HCT116 (cell line): Measurements from ENCODE around the gene C11orf58. TPM values are rescaled to one million over a fixed set of nuclear protein-coding genes. Genes with fewer than 3 reads are reported as not detected.

Source experiments
- ATAC-seq: fragments of 200-7000 bp; cut with Tn5 transposase; 2 replicates; pipeline ENCODE4 v1.9.1; 2020; ENCODE audit warnings: mild to moderate bottlenecking, moderate library complexity
- BruUV-seq: library from RNA; stranded (reverse); fragments of 400-500 nt; replicated peaks from 2 replicates; lab custom pipeline; 2021; lab: Mats Ljungman, UMichigan
- CTCF ChIA-PET: fragments of 300-600 bp; sonication (Branson Sonifier 250); formaldehyde crosslinking; loops from one replicate; lab custom pipeline; 2021; ENCODE audit warnings: antibody characterized with exemption; lab: Charles Lee
- POLR2A ChIA-PET: fragments of 300-600, 350-600 bp; sonication (Branson Sonifier 250); formaldehyde crosslinking; loops from one replicate; lab custom pipeline; 2021; ENCODE audit warnings: antibody characterized with exemption; lab: Charles Lee
- RAD21 ChIA-PET, 2 experiments: fragments of 300-600 bp; sonication (Branson Sonifier 250); formaldehyde crosslinking; loops; one replicate each; lab custom pipeline; 2023; ENCODE audit warnings: low total read pairs in 2 of 2; ENCODE audit not compliant: uncharacterized antibody in 2 of 2, unreplicated experiment in 2 of 2, low non-redundant PET in 1 of 2; lab: Charles Lee
- DNase-seq: peaks from one replicate; pipeline ENCODE4 v3.0.0-alpha.2; 2010; ENCODE audit warnings: low read depth, low spot score
- H2AFZ ChIP-seq: fragments of 200-600 bp; shearing (Covaris generic), sonication (generic); 2 replicates; pipeline ENCODE4 v1.6.1; 2017; ENCODE audit warnings: low read depth, mixed run types, mixed read lengths, antibody characterized with exemption, low read length; ENCODE audit not compliant: poor library complexity, severe bottlenecking
- H3K27ac ChIP-seq: 2 replicates; pipeline ENCODE4 v1.5.1; 2012; ENCODE audit warnings: low read depth, low read length
- H3K27me3 ChIP-seq: fragments of 200-600 bp; sonication (generic); 2 replicates; pipeline ENCODE4 v1.6.1; 2016; ENCODE audit warnings: mixed run types, low read length, mixed read lengths; ENCODE audit not compliant: insufficient read depth
- H3K36me3 ChIP-seq, 2 experiments: fragments of 200-500 bp in 1 of 2; fragments of 200-600 bp in 1 of 2; sonication (Bioruptor generic) in 1 of 2; sonication (generic) in 1 of 2; 2 replicates each; pipeline versions ENCODE4 v1.5.1 to v1.6.1; 2014 to 2016; ENCODE audit warnings: low read length in 2 of 2, inconsistent platforms in 1 of 2, mixed read lengths in 1 of 2, mixed run types in 1 of 2; ENCODE audit not compliant: insufficient read depth in 2 of 2, control insufficient read depth in 1 of 2
- H3K4me1 ChIP-seq, 2 experiments: fragments of 200-600 bp in 1 of 2; sonication (generic) in 1 of 2; 2 replicates each; pipeline versions ENCODE4 v1.5.1 to v1.6.1; 2012 to 2017; ENCODE audit warnings: low read length in 2 of 2, inconsistent platforms in 1 of 2, mild to moderate bottlenecking in 1 of 2, mixed read lengths in 1 of 2, mixed run types in 1 of 2, moderate library complexity in 1 of 2; ENCODE audit not compliant: insufficient read depth in 2 of 2, control insufficient read depth in 1 of 2
- H3K4me2 ChIP-seq: fragments of 200-600 bp; sonication (generic); 2 replicates; pipeline ENCODE4 v1.6.1; 2017; ENCODE audit warnings: mixed run types, low read length, mixed read lengths
- H3K4me3 ChIP-seq, 2 experiments: fragments of 200-600 bp in 1 of 2; sonication (generic) in 1 of 2; replicated peaks in 1 of 2; 2 replicates each; pipeline ENCODE4 v1.5.1; 2011 to 2016; ENCODE audit warnings: low read length in 2 of 2, control low read depth in 1 of 2, low read depth in 1 of 2, mild to moderate bottlenecking in 1 of 2, mixed read lengths in 1 of 2, mixed run types in 1 of 2
- H3K79me2 ChIP-seq: fragments of 200-600 bp; sonication (generic); 2 replicates; pipeline ENCODE4 v1.6.1; 2017; ENCODE audit warnings: mild to moderate bottlenecking, mixed run types, low read length, moderate library complexity, mixed read lengths; ENCODE audit not compliant: insufficient read depth
- H3K9ac ChIP-seq: fragments of 200-600 bp; sonication (generic); 2 replicates; pipeline ENCODE4 v1.6.1; 2016; ENCODE audit warnings: low read length, mixed read lengths
- H3K9me2 ChIP-seq: fragments of 200-600 bp; sonication (generic), shearing (Covaris generic); 2 replicates; pipeline ENCODE4 v1.6.1; 2017; ENCODE audit warnings: mixed run types, mild to moderate bottlenecking, moderate library complexity; ENCODE audit not compliant: insufficient read depth
- H3K9me3 ChIP-seq, 2 experiments: fragments of 200-500 bp in 1 of 2; fragments of 200-600 bp in 1 of 2; sonication (Bioruptor generic) in 1 of 2; sonication (generic) in 1 of 2; 2 replicates each; pipeline ENCODE4 v1.6.1; 2014 to 2017; ENCODE audit warnings: low read length in 2 of 2, mixed read lengths in 2 of 2, inconsistent platforms in 1 of 2, low read depth in 1 of 2, mild to moderate bottlenecking in 1 of 2, mixed run types in 1 of 2, moderate library complexity in 1 of 2; ENCODE audit not compliant: control insufficient read depth in 1 of 2, insufficient read depth in 1 of 2
- H4K20me1 ChIP-seq: fragments of 200-600 bp; sonication (generic), shearing (Covaris generic); 2 replicates; pipeline ENCODE4 v1.6.1; 2017; ENCODE audit warnings: mixed run types, mild to moderate bottlenecking, moderate library complexity; ENCODE audit not compliant: insufficient read depth
- ELF1 ChIP-seq: IDR thresholded peaks from 2 replicates; pipeline ENCODE4 v1.6.1; 2012; ENCODE audit warnings: low read depth, borderline replicate concordance
- POLR2A ChIP-seq: IDR thresholded peaks from 2 replicates; pipeline ENCODE4 v1.7.0; 2011; ENCODE audit warnings: borderline replicate concordance; ENCODE audit not compliant: insufficient read depth, insufficient read length; ENCODE audit errors: extremely low read depth
- POLR2AphosphoS5 ChIP-seq: IDR thresholded peaks from 2 replicates; pipeline ENCODE4 v1.6.1; 2011; ENCODE audit warnings: mild to moderate bottlenecking, low read depth, low read length, moderate library complexity
- RAD21 ChIP-seq: IDR thresholded peaks from 2 replicates; pipeline ENCODE4 v1.6.1; 2012; ENCODE audit warnings: low read depth, mild to moderate bottlenecking
- SIN3A ChIP-seq: IDR thresholded peaks from 2 replicates; pipeline ENCODE4 v1.6.1; 2012; ENCODE audit warnings: low read depth
- SRF ChIP-seq: IDR thresholded peaks from 2 replicates; pipeline ENCODE4 v1.6.1; 2012; ENCODE audit warnings: low read depth
- ZFX ChIP-seq: fragments of 450-650 bp; IDR thresholded peaks from 2 replicates; pipeline ENCODE4 v1.6.1; 2017
- intact Hi-C: fragments of 100-400 bp; cut with micrococcal nuclease; formaldehyde crosslinking; loops from 2 replicates; pipeline ENCODE4 v1.10.0; 2022
- total RNA-seq: library from RNA; stranded (reverse); gene quantifications from one replicate; pipeline ENCODE4 v1.2.1, GENCODE V29; 2021; ENCODE audit not compliant: unreplicated experiment
- TF ChIP-seq, protein P1 (sequence below), 3 experiments: fragments of 200-600 bp in 1 of 3; sonication (generic) in 1 of 3; IDR thresholded peaks in 2 of 3; conservative IDR thresholded peaks in 1 of 3; 2 replicates each; pipeline ENCODE4 v1.5.1; 2012 to 2017; ENCODE audit warnings: low read depth in 2 of 3, low read length in 2 of 3, antibody characterized with exemption in 1 of 3, borderline replicate concordance in 1 of 3, control low read depth in 1 of 3, mild to moderate bottlenecking in 1 of 3, mixed read lengths in 1 of 3, mixed run types in 1 of 3, moderate library complexity in 1 of 3; ENCODE audit not compliant: insufficient read depth in 1 of 3
- TF ChIP-seq, protein P2 (sequence below): IDR thresholded peaks from 2 replicates; pipeline ENCODE4 v1.6.1; 2012; ENCODE audit warnings: low read depth

The C11orf58 gene
- total RNA-seq, 1 experiment from 2014 or later = 108 TPM

DNA sequence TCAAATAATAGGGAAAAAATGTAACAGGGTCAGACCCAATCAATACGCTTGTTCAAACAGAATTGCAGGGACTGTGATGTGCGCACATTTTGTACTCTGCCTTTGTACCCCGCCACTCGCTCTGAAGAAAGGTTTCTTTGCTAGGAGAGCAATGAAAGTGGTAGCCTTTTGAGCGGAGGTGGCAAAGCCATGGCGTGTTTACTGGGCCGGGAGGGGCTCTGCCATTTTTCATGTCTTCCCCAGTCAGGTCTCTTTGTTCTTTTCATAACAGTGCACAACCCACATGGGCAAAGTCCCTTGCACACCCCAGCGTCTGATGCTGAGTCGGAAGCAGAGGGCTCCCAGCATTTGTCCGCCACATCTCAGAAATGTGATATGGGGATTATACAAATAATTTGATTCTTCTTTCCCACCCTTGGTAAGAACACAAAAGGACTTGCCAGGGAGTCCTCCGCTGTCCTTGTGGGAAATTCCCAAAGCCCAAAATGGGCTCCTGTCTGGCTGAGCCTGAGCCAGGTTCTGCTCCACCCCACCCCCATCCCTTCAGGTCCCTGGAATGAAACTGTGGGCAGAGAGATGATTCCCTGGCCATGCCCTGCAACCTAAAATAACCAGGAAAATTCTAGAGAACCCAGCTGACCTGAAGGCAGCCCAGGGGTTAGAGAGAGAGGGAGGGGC is 36.6 kb downstream of the C11orf58 start:
- no peaks in the 10 kb centered on the region for H3K9me3 ChIP-seq
- CTCF ChIA-PET = no interaction called here
- H3K27ac ChIP-seq = no peak overlapping the region
- BruUV-seq = no TSS peak
- H4K20me1 ChIP-seq = no peaks in the 10 kb centered on the region
- H3K4me1 ChIP-seq = peaks cover 23 to 28% of the 10 kb centered on the region in 2 experiments
- POLR2A ChIA-PET = no interaction called here
- intact Hi-C loops = no loop called here
- no peak for TF ChIP-seq ELF1
- TF ChIP-seq POLR2A = no peak
- no peak for TF ChIP-seq RAD21
- no peak for TF ChIP-seq SRF
- TF ChIP-seq, protein P1, sequence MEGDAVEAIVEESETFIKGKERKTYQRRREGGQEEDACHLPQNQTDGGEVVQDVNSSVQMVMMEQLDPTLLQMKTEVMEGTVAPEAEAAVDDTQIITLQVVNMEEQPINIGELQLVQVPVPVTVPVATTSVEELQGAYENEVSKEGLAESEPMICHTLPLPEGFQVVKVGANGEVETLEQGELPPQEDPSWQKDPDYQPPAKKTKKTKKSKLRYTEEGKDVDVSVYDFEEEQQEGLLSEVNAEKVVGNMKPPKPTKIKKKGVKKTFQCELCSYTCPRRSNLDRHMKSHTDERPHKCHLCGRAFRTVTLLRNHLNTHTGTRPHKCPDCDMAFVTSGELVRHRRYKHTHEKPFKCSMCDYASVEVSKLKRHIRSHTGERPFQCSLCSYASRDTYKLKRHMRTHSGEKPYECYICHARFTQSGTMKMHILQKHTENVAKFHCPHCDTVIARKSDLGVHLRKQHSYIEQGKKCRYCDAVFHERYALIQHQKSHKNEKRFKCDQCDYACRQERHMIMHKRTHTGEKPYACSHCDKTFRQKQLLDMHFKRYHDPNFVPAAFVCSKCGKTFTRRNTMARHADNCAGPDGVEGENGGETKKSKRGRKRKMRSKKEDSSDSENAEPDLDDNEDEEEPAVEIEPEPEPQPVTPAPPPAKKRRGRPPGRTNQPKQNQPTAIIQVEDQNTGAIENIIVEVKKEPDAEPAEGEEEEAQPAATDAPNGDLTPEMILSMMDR (IDR thresholded peaks at IDR 0.05 in 2 of 3, conservative IDR thresholded peaks at IDR 0.05 in 1 of 3; ENCODE audit: borderline replicate concordance in 1 of 3, insufficient read depth in 1 of 3, low read depth in 2 of 3, low read length in 2 of 3) = no peak
- TF ChIP-seq SIN3A = no peak
- TF ChIP-seq POLR2AphosphoS5 = no peak
- TF ChIP-seq, protein P2, sequence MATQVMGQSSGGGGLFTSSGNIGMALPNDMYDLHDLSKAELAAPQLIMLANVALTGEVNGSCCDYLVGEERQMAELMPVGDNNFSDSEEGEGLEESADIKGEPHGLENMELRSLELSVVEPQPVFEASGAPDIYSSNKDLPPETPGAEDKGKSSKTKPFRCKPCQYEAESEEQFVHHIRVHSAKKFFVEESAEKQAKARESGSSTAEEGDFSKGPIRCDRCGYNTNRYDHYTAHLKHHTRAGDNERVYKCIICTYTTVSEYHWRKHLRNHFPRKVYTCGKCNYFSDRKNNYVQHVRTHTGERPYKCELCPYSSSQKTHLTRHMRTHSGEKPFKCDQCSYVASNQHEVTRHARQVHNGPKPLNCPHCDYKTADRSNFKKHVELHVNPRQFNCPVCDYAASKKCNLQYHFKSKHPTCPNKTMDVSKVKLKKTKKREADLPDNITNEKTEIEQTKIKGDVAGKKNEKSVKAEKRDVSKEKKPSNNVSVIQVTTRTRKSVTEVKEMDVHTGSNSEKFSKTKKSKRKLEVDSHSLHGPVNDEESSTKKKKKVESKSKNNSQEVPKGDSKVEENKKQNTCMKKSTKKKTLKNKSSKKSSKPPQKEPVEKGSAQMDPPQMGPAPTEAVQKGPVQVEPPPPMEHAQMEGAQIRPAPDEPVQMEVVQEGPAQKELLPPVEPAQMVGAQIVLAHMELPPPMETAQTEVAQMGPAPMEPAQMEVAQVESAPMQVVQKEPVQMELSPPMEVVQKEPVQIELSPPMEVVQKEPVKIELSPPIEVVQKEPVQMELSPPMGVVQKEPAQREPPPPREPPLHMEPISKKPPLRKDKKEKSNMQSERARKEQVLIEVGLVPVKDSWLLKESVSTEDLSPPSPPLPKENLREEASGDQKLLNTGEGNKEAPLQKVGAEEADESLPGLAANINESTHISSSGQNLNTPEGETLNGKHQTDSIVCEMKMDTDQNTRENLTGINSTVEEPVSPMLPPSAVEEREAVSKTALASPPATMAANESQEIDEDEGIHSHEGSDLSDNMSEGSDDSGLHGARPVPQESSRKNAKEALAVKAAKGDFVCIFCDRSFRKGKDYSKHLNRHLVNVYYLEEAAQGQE = no peak
- no peak for TF ChIP-seq ZFX
- H3K9ac ChIP-seq = no peak overlapping the region
- H3K9me2 ChIP-seq = no peaks in the 10 kb centered on the region
- no peaks in the 10 kb centered on the region for H3K79me2 ChIP-seq
- H2AFZ ChIP-seq = no peak overlapping the region
- H3K36me3 ChIP-seq = no peaks in the 10 kb centered on the region
- DNase-seq = no peak
- H3K27me3 ChIP-seq = no peaks in the 10 kb centered on the region
- ATAC-seq = no peak
- no peak overlapping the region for H3K4me2 ChIP-seq
- no peak overlapping the region for H3K4me3 ChIP-seq
- RAD21 ChIA-PET = no interaction called here
